Uterus (tissue), 2 donors: ENCODE data around the gene CYP2C19.

Source experiments
- POLR2A ChIP-seq, 2 donors: fragments of 450-650 bp; IDR thresholded peaks; one replicate each; pipeline ENCODE4 v1.6.1; 2016; ENCODE audit warnings: antibody characterized with exemption in 2 of 2, mild to moderate bottlenecking in 1 of 2, moderate library complexity in 1 of 2
- TF ChIP-seq, protein P1 (sequence below), 4 experiments: fragments of 200-600 bp in 2 of 4; fragments of 450-650 bp in 2 of 4; sonication (generic) in 2 of 4; IDR thresholded peaks; one replicate each; pipeline ENCODE4 v1.5.1; 2016 to 2019; ENCODE audit warnings: antibody characterized with exemption in 4 of 4, mild to moderate bottlenecking in 2 of 4, moderate library complexity in 1 of 4

GRCh38 chr10:94747137-94747536 lies 15.3 kb upstream of the CYP2C19 start:
- TF ChIP-seq, protein P1, sequence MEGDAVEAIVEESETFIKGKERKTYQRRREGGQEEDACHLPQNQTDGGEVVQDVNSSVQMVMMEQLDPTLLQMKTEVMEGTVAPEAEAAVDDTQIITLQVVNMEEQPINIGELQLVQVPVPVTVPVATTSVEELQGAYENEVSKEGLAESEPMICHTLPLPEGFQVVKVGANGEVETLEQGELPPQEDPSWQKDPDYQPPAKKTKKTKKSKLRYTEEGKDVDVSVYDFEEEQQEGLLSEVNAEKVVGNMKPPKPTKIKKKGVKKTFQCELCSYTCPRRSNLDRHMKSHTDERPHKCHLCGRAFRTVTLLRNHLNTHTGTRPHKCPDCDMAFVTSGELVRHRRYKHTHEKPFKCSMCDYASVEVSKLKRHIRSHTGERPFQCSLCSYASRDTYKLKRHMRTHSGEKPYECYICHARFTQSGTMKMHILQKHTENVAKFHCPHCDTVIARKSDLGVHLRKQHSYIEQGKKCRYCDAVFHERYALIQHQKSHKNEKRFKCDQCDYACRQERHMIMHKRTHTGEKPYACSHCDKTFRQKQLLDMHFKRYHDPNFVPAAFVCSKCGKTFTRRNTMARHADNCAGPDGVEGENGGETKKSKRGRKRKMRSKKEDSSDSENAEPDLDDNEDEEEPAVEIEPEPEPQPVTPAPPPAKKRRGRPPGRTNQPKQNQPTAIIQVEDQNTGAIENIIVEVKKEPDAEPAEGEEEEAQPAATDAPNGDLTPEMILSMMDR (IDR thresholded peaks at IDR 0.05): no peak
- no peak for TF ChIP-seq POLR2A (IDR thresholded peaks at IDR 0.05)
